B cell (primary cell): ENCODE results near the gene ATXN7L2. TPM values are rescaled to one million over a fixed set of nuclear protein-coding genes. Genes with fewer than 3 reads are reported as not detected.

Experiments used
- ATAC-seq: fragments of 200-7000 bp; cut with Tn5 transposase; one replicate; pipeline ENCODE4 v1.10.0; 2021; ENCODE audit warnings: low read depth, mild to moderate bottlenecking, moderate number of reproducible peaks, moderate library complexity
- CTCF ChIA-PET: fragments of 350-600 bp; sonication (Branson Sonifier 250); formaldehyde crosslinking; loops from one replicate; lab custom pipeline; 2021; ENCODE audit warnings: antibody characterized with exemption, inconsistent platforms; lab: Charles Lee
- POLR2A ChIA-PET: fragments of 350-600 bp; sonication (Branson Sonifier 250); formaldehyde crosslinking; loops from one replicate; lab custom pipeline; 2021; ENCODE audit warnings: antibody characterized with exemption; lab: Charles Lee
- DNase-seq: peaks from one replicate; pipeline ENCODE4 v3.0.0; 2013
- H2AFZ ChIP-seq: 2 replicates; pipeline ENCODE4 v1.6.1; 2012; ENCODE audit warnings: mild to moderate bottlenecking, low read depth, low read length; ENCODE audit not compliant: insufficient read depth, poor library complexity, severe bottlenecking
- H3K27ac ChIP-seq, 2 donors: 1 replicate in 1 of 2; 2 replicates in 1 of 2; pipeline ENCODE4 v1.5.1; 2012 to 2013; ENCODE audit warnings: low read length in 2 of 2, mild to moderate bottlenecking in 2 of 2, moderate library complexity in 1 of 2
- H3K27me3 ChIP-seq, 4 experiments: fragments of 200-600 bp in 1 of 4; sonication (generic) in 1 of 4; replicated peaks in 1 of 4; 1 replicate in 2 of 4; 2 replicates in 2 of 4; pipeline versions ENCODE4 v1.6.1 to v1.7.0; 2013 to 2016; ENCODE audit warnings: low read length in 3 of 4, mild to moderate bottlenecking in 2 of 4, mixed read lengths in 1 of 4, moderate library complexity in 1 of 4; ENCODE audit not compliant: insufficient read depth in 4 of 4, control insufficient read depth in 3 of 4; ENCODE audit errors: control extremely low read depth in 1 of 4
- H3K36me3 ChIP-seq, 2 experiments: replicated peaks in 1 of 2; 1 replicate in 1 of 2; 2 replicates in 1 of 2; pipeline versions ENCODE4 v1.6.1 to v1.7.1; 2013; ENCODE audit warnings: low read length in 1 of 2; ENCODE audit not compliant: insufficient read depth in 2 of 2, control insufficient read depth in 1 of 2; ENCODE audit errors: control extremely low read depth in 1 of 2, extremely low read depth in 1 of 2
- H3K4me1 ChIP-seq, 2 donors: fragments of 200-600 bp in 1 of 2; sonication (generic) in 1 of 2; 1 replicate in 1 of 2; 2 replicates in 1 of 2; pipeline versions ENCODE4 v1.5.1 to v1.6.1; 2013 to 2017; ENCODE audit warnings: low read length in 2 of 2; ENCODE audit not compliant: control insufficient read depth in 2 of 2, insufficient read depth in 2 of 2
- H3K4me2 ChIP-seq: replicated peaks from 2 replicates; pipeline ENCODE3; 2012; ENCODE audit warnings: mild to moderate bottlenecking, low read depth, low read length; ENCODE audit not compliant: poor library complexity, severe bottlenecking
- H3K4me3 ChIP-seq, 5 experiments: fragments of 200-600 bp in 1 of 5; sonication (generic) in 1 of 5; 1 replicate in 3 of 5; 2 replicates in 2 of 5; pipeline versions ENCODE4 v1.5.1 to v1.7.0; 2011 to 2016; ENCODE audit warnings: low read length in 4 of 5, mild to moderate bottlenecking in 4 of 5, low read depth in 2 of 5, control low read depth in 1 of 5, moderate library complexity in 1 of 5; ENCODE audit not compliant: insufficient read depth in 1 of 5; ENCODE audit errors: control extremely low read depth in 1 of 5, extremely low read depth in 1 of 5
- H3K79me2 ChIP-seq: fragments of 200-600 bp; sonication (generic); one replicate; pipeline ENCODE4 v1.6.0; 2016; ENCODE audit warnings: low read length; ENCODE audit not compliant: control insufficient read depth, insufficient read depth
- H3K9ac ChIP-seq: fragments of 200-600 bp; sonication (generic); 2 replicates; pipeline ENCODE4 v1.6.1; 2017; ENCODE audit warnings: mild to moderate bottlenecking, low read length, moderate library complexity
- H3K9me3 ChIP-seq, 3 donors: one replicate each; pipeline versions ENCODE4 v1.6.1 to v1.7.1; 2013; ENCODE audit warnings: low read length in 2 of 3; ENCODE audit not compliant: control insufficient read depth in 2 of 3, insufficient read depth in 1 of 3; ENCODE audit errors: control extremely low read depth in 1 of 3
- H4K20me1 ChIP-seq: 2 replicates; pipeline ENCODE4 v1.6.0; 2012; ENCODE audit warnings: mild to moderate bottlenecking, low read length; ENCODE audit not compliant: insufficient read depth, control insufficient read depth, poor library complexity, severe bottlenecking
- H3K27ac Mint-ChIP-seq: one replicate; pipeline ENCODE4 v1.8.0; 2021; ENCODE audit warnings: mixed read lengths
- H3K27me3 Mint-ChIP-seq: one replicate; pipeline ENCODE4 v1.8.0; 2021; ENCODE audit warnings: mixed read lengths
- H3K4me1 Mint-ChIP-seq: one replicate; pipeline ENCODE4 v1.8.0; 2021; ENCODE audit warnings: mixed read lengths
- H3K4me3 Mint-ChIP-seq: one replicate; pipeline ENCODE4 v1.8.0; 2021; ENCODE audit warnings: mixed read lengths
- H3K9me3 Mint-ChIP-seq: one replicate; pipeline ENCODE4 v1.8.0; 2022; ENCODE audit warnings: mixed read lengths; ENCODE audit not compliant: insufficient read depth
- CTCF ChIP-seq: fragments of 200-600 bp; IDR thresholded peaks from one replicate; pipeline ENCODE4 v1.8.0; 2022; ENCODE audit warnings: antibody characterized with exemption, mild to moderate bottlenecking
- EZH2 ChIP-seq: IDR thresholded peaks from 2 replicates; pipeline ENCODE4 v1.6.1; 2012; ENCODE audit warnings: borderline replicate concordance, low read depth, mild to moderate bottlenecking, moderate library complexity, low read length; ENCODE audit not compliant: insufficient read depth, poor library complexity, severe bottlenecking
- WGBS: methylation state at CpG from one replicate; pipeline ENCODE4 v1.1.5; 2013; ENCODE audit warnings: missing lambda C conversion rate; ENCODE audit not compliant: insufficient coverage; 5-methylcytosine and 5-hydroxymethylcytosine counted together
- intact Hi-C: fragments of 100-400 bp; cut with micrococcal nuclease; formaldehyde crosslinking; loops from one replicate; pipeline ENCODE4 v1.10.0; 2022
- polyA plus RNA-seq: library from polyadenylated mRNA; depleted of rRNA; stranded (reverse); fragments of >200 nt; gene quantifications from 2 replicates; pipeline ENCODE4 v1.2.3, GENCODE V29; 2012
- total RNA-seq, 2 donors: library from RNA; stranded (reverse); fragments of 120-200 nt in 1 of 2; gene quantifications; 1 replicate in 1 of 2; 2 replicates in 1 of 2; pipeline versions ENCODE4 v1.2.3 to v1.2.4, GENCODE V29; 2013 to 2022

Gene ATXN7L2
- total and polyA plus RNA-seq, 2 donors (not counting 1 experiment from before 2014, with no cell fraction given): 10.9 to 12.4 TPM

- no peak overlapping the region for H3K4me3 Mint-ChIP-seq
- Histone ChIP-seq H4K20me1 (peaks cover 17% of the 10 kb centered on the region), H3K79me2 (peaks cover 39% of the 10 kb centered on the region), H3K27ac (no peak overlapping the region), H3K27me3 (no peaks in the 10 kb centered on the region), H3K4me2 (no peak overlapping the region), H3K4me3 (no peak overlapping the region), H3K36me3 (peaks cover 0 to 31% of the 10 kb centered on the region in 2 experiments), H2AFZ (no peak overlapping the region), H3K4me1 (peaks cover 16 to 31% of the 10 kb centered on the region in 2 donors), H3K9me3 (no peaks in the 10 kb centered on the region), H3K9ac (no peak overlapping the region)
- H3K9me3 Mint-ChIP-seq: no peaks in the 10 kb centered on the region
- ChIA-PET CTCF (interaction anchor here (0.6 to 37.9 kb wide), 22 partner anchors 8 to 494 kb away, joined by 3 to 926 read pairs (median 6); partner anchors contain the start of genes AHCYL1, AMIGO1, GNAI3 and GPR61), POLR2A (interaction anchor here (1.1 kb wide), 1 partner anchor 42 kb away, joined by 19 read pairs; no protein-coding TSS in a partner anchor)
- intact Hi-C loops: loop anchor here (1.0 to 5.0 kb wide), 3 partner anchors 41 to 496 kb away; no protein-coding TSS in a partner anchor
- 94% methylated on average over 8 of the region's 11 CpGs for WGBS
- TF ChIP-seq EZH2 (no peak), CTCF (no peak)
- H3K4me1 Mint-ChIP-seq: peaks cover 25% of the 10 kb centered on the region
- H3K27ac Mint-ChIP-seq: peak overlapping the region; percentile 37
- no peak for DNase-seq
- no peak for ATAC-seq
- no peaks in the 10 kb centered on the region for H3K27me3 Mint-ChIP-seq
Observed at GRCh38 chr1:109490934-109491302, 7.2 kb downstream of the ATXN7L2 start.

- Histone ChIP-seq H3K27ac (no peak overlapping the region), H3K4me1 (peaks cover 16 to 33% of the 10 kb centered on the region in 2 donors), H3K27me3 (no peaks in the 10 kb centered on the region), H3K36me3 (peaks cover 0 to 35% of the 10 kb centered on the region in 2 experiments), H3K9ac (no peak overlapping the region), H3K4me2 (no peak overlapping the region), H3K79me2 (peaks cover 42% of the 10 kb centered on the region), H3K4me3 (no peak overlapping the region), H3K9me3 (no peaks in the 10 kb centered on the region), H2AFZ (no peak overlapping the region), H4K20me1 (peaks cover 20% of the 10 kb centered on the region)
- H3K27me3 Mint-ChIP-seq: no peaks in the 10 kb centered on the region
- DNase-seq (no peak), ATAC-seq (no peak)
- peaks cover 29% of the 10 kb centered on the region for H3K4me1 Mint-ChIP-seq
- ChIA-PET CTCF (interaction anchor here (0.7 to 37.9 kb wide), 17 partner anchors 8 to 493 kb away, joined by 3 to 926 read pairs (median 6); partner anchors contain the start of genes AHCYL1, AMIGO1, GNAI3 and GPR61), POLR2A (interaction anchor here (1.1 kb wide), 1 partner anchor 41 kb away, joined by 19 read pairs; no protein-coding TSS in a partner anchor)
- TF ChIP-seq CTCF (no peak), EZH2 (no peak)
- H3K27ac Mint-ChIP-seq: no peak overlapping the region
- WGBS: 98% methylated on average over 8 of the region's 8 CpGs
- no peaks in the 10 kb centered on the region for H3K9me3 Mint-ChIP-seq
- no peak overlapping the region for H3K4me3 Mint-ChIP-seq
- intact Hi-C loops: loop anchor here (5.0 kb wide), 2 partner anchors 131 to 496 kb away; no protein-coding TSS in a partner anchor
Observed at GRCh38 chr1:109491372-109491771, 7.7 kb downstream of the ATXN7L2 start.
